ENCODE measurements around the gene PKM.

GRCh38 chr15:72271221-72271620 is 40.2 kb upstream of the PKM start:
- TF ChIP-seq TAF1 (IDR thresholded peaks at IDR 0.05; ENCODE audit: low read depth, low read length) (no peak), POLR2A (IDR thresholded peaks at IDR 0.05; ENCODE audit: low read depth, low read length) (no peak)
